Activated T-helper 1 cell treated with anti-CD3 and anti-CD28 coated beads, Interleukin-12 subunit alpha, Interleukin-12 subunit beta, Interleukin-2, Interleukin-4 antibody, amounts not matched to agents 30 ng/mL and 10 ng/mL and 1 ng/mL, durations not matched to agents 14 hours and 24 hours and 36 hours (primary cell): Measurements from ENCODE around the gene FBXW5. TPM values are rescaled to one million over a fixed set of nuclear protein-coding genes. Genes with fewer than 3 reads are reported as not detected.

Experiments used
- DNase-seq: peaks from one replicate; pipeline ENCODE4 v3.0.0; 2021; ENCODE audit warnings: low spot score
- H3K27ac Mint-ChIP-seq: one replicate; pipeline ENCODE4 v1.8.0; 2021; ENCODE audit warnings: mild to moderate bottlenecking, mixed read lengths
- H3K27me3 Mint-ChIP-seq: one replicate; pipeline ENCODE4 v1.8.0; 2022; ENCODE audit warnings: mild to moderate bottlenecking, moderate library complexity, mixed read lengths; ENCODE audit not compliant: insufficient read depth
- H3K36me3 Mint-ChIP-seq: one replicate; pipeline ENCODE4 v1.8.0; 2021; ENCODE audit warnings: low read depth, mixed read lengths
- H3K4me1 Mint-ChIP-seq: one replicate; pipeline ENCODE4 v1.8.0; 2021; ENCODE audit warnings: low read depth, mixed read lengths
- H3K4me3 Mint-ChIP-seq: one replicate; pipeline ENCODE4 v1.8.0; 2021; ENCODE audit warnings: mild to moderate bottlenecking, moderate library complexity, mixed read lengths
- H3K9me3 Mint-ChIP-seq: one replicate; pipeline ENCODE4 v1.8.0; 2021; ENCODE audit warnings: mixed read lengths
- intact Hi-C: fragments of 100-400 bp; cut with micrococcal nuclease; formaldehyde crosslinking; loops from one replicate; pipeline ENCODE4 v1.15.1; 2024
- total RNA-seq: library from RNA; stranded (reverse); gene quantifications from 2 replicates; pipeline ENCODE4 v1.2.3, GENCODE V29; 2022

Gene FBXW5
- total RNA-seq, 1 donor from 2014 or later, result 92.5 TPM

DNA sequence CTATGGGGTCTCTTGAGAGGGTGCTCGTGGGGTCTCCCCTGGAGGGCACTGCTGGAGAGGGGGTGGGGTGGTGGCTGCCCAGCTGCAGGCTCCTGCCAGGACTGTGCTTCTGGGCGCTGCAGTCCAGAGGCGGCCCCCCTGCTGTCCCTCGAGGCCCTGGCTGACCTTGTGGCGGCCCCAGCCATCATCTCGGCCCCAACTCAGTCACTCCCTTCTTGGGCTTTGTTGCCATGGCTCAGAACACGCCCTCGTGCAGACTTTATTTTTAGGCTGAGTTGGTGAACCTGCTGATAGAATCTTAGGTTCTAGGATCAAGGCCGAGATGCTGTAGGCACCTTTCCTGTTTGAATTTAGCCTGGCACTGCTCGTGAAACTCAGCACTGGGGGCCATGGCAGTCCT, 22.8 kb downstream of the FBXW5 start:
- intact Hi-C loops, result no loop called here
- no peak for DNase-seq
- no peak overlapping the region for H3K4me3 Mint-ChIP-seq
- no peaks in the 10 kb centered on the region for H3K9me3 Mint-ChIP-seq
- no peaks in the 10 kb centered on the region for H3K4me1 Mint-ChIP-seq
- no peaks in the 10 kb centered on the region for H3K27me3 Mint-ChIP-seq
- H3K27ac Mint-ChIP-seq, result peak overlapping the region; percentile 29
- peaks cover 38% of the 10 kb centered on the region for H3K36me3 Mint-ChIP-seq

GRCh38 chr9:136921307-136921706, 23.2 kb downstream of the FBXW5 start:
- Mint-ChIP-seq H3K27ac (no peak overlapping the region), H3K36me3 (peaks cover 39% of the 10 kb centered on the region), H3K27me3 (no peaks in the 10 kb centered on the region), H3K9me3 (no peaks in the 10 kb centered on the region), H3K4me1 (no peaks in the 10 kb centered on the region), H3K4me3 (no peak overlapping the region)
- intact Hi-C loops, result no loop called here
- DNase-seq, result no peak

GRCh38 chr9:136920734-136921231, 23.8 kb downstream of the FBXW5 start:
- Mint-ChIP-seq H3K9me3 (no peaks in the 10 kb centered on the region), H3K4me1 (no peaks in the 10 kb centered on the region), H3K27me3 (no peaks in the 10 kb centered on the region), H3K27ac (no peak overlapping the region), H3K4me3 (no peak overlapping the region), H3K36me3 (peaks cover 42% of the 10 kb centered on the region)
- DNase-seq, result no peak
- intact Hi-C loops, result no loop called here

DNA sequence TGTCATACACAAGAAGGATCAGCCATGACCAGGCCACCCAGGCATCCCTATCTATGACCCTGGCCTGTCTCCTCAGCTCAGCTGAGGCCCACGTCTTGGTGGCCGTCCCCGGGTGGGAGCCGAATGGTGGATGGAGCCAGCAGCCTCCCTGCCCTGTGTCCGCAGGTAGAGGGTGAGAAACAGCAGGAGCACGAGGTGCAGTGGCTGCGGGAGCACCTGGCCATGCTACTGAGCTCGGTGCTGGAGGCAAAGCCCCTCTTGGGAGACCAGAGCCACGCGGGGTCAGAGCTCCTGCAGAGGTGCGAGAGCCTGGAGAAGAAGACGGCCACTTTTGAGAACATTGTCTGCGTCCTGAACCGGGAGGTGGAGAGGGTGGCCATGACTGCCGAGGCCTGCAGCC, 24.5 kb downstream of the FBXW5 start:
- Mint-ChIP-seq H3K4me1 (no peaks in the 10 kb centered on the region), H3K27ac (no peak overlapping the region), H3K4me3 (no peak overlapping the region), H3K9me3 (no peaks in the 10 kb centered on the region), H3K27me3 (no peaks in the 10 kb centered on the region), H3K36me3 (peaks cover 42% of the 10 kb centered on the region)
- no peak for DNase-seq
- intact Hi-C loops, result no loop called here

DNA sequence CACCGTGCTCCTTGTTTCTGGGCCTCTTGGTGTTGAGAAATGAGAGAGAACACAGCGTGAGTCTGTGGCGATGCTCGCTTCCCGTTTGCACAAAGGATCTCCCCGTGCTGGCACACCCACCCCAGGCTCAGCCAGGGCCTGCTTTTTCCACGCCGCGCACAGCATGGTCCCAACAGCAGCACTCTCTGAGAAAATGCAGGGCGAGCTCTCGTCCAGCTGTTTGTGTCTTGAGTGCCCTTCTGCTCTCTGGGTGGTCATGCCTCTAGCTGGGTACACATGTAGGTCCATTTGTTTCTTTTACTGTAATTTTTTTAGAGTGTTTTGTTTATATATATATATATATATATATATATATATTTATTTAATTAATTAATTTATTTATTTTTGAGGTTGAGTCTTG, 26.6 kb downstream of the FBXW5 start:
- Mint-ChIP-seq H3K4me3 (no peak overlapping the region), H3K4me1 (no peaks in the 10 kb centered on the region), H3K27me3 (no peaks in the 10 kb centered on the region), H3K9me3 (no peaks in the 10 kb centered on the region), H3K27ac (no peak overlapping the region), H3K36me3 (peaks cover 46% of the 10 kb centered on the region)
- intact Hi-C loops, result no loop called here
- DNase-seq, result no peak

DNA sequence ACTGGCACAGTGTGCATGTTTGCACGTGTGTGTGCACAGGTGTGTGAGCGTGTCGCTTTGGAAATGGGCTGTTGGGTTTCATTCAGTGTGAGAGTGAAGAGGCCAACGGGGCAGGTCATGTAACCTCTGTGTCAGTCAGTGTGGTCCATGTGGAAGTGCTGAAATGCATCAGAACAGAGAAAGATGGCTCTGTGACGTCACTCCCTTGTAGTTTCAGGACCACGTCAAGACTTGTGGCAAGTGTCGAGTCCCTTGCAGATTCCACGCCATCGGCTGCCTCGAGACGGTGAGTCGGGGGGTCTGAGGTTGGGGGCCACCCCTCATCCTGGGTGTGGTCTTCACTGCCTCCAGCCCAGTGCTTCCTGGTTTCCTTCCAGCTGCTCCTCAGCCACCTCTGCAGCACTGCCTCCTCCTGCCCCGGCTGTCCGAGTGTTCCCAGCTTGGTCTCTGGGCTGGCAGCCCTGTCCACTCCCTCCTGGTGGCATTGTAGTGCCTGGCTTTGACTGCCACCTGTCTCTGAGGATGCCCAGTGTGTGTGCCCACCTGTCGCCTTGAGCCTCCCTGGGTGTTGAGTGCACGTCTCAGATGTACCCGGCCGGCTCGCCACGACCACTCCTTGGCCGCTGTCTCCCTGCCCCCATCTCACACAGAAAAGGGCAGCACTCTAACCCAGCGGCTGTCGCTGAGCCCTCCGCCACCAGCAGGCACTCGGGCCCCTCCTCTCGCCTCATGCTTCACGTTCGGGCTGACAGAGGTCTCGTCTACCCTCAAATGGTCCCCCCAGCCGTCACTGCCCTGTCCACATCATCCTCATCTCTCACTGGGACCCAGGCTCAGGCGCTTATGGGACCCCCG, 28.0 kb downstream of the FBXW5 start:
- intact Hi-C loops, result no loop called here
- no peak for DNase-seq
- no peaks in the 10 kb centered on the region for H3K27me3 Mint-ChIP-seq
- H3K4me3 Mint-ChIP-seq, result no peak overlapping the region
- no peak overlapping the region for H3K27ac Mint-ChIP-seq
- H3K36me3 Mint-ChIP-seq, result peaks cover 40% of the 10 kb centered on the region
- no peaks in the 10 kb centered on the region for H3K9me3 Mint-ChIP-seq
- no peaks in the 10 kb centered on the region for H3K4me1 Mint-ChIP-seq

- no peak overlapping the region for H3K4me3 Mint-ChIP-seq
- H3K36me3 Mint-ChIP-seq, result peaks cover 41% of the 10 kb centered on the region
- no peak for DNase-seq
- H3K9me3 Mint-ChIP-seq, result no peaks in the 10 kb centered on the region
- intact Hi-C loops, result no loop called here
- H3K4me1 Mint-ChIP-seq, result no peaks in the 10 kb centered on the region
- H3K27ac Mint-ChIP-seq, result no peak overlapping the region
- no peaks in the 10 kb centered on the region for H3K27me3 Mint-ChIP-seq
These were observed 28.8 kb downstream of the FBXW5 start for GRCh38 chr9:136915632-136916329.

DNA sequence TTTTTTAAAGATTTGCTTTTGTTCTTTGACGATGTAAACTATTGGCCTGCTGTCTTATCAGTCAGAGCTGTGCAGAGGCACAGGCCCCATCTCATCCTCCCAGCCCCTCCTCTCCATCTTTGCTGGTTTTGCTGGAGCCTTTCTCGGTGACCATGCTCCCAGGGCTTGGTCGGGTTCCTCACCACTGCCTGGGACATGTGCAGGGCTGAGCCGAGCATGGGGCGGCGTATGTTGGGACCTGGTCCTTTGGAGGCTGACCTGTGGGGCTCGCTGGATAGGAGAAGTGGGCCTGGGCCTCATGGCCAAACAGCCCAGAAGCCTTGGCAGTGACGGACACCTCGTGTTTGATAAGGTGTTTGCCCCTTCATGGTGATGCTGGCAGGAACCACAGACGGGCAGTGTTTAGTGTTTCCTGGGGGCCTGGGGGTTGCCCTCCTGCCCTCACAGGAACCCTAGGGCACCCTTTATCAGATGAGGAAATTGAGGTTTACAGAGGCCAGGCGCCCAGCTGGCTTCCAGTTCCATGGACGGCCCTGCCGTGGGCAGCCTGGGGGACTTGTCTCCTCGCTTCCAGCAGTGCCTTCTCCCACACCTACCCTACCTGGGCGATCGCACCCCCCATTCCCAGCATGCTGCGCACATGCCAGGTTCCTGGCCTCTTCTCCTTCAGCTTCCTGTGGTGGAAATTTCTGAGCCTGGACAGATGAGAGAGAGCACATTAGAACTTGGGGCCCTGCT, 30.7 kb downstream of the FBXW5 start:
- Mint-ChIP-seq H3K9me3 (no peaks in the 10 kb centered on the region), H3K27ac (no peak overlapping the region), H3K27me3 (no peaks in the 10 kb centered on the region), H3K36me3 (peaks cover 38% of the 10 kb centered on the region), H3K4me3 (no peak overlapping the region), H3K4me1 (no peaks in the 10 kb centered on the region)
- intact Hi-C loops, result no loop called here
- no peak for DNase-seq

GRCh38 chr9:136910901-136911245, 33.7 kb downstream of the FBXW5 start:
- peak overlapping the region; percentile 34 for H3K27ac Mint-ChIP-seq
- no peak overlapping the region for H3K4me3 Mint-ChIP-seq
- H3K4me1 Mint-ChIP-seq, result peaks cover 4% of the 10 kb centered on the region
- peaks cover 34% of the 10 kb centered on the region for H3K36me3 Mint-ChIP-seq
- H3K9me3 Mint-ChIP-seq, result no peaks in the 10 kb centered on the region
- no peaks in the 10 kb centered on the region for H3K27me3 Mint-ChIP-seq
- intact Hi-C loops, result no loop called here
- no peak for DNase-seq

DNA sequence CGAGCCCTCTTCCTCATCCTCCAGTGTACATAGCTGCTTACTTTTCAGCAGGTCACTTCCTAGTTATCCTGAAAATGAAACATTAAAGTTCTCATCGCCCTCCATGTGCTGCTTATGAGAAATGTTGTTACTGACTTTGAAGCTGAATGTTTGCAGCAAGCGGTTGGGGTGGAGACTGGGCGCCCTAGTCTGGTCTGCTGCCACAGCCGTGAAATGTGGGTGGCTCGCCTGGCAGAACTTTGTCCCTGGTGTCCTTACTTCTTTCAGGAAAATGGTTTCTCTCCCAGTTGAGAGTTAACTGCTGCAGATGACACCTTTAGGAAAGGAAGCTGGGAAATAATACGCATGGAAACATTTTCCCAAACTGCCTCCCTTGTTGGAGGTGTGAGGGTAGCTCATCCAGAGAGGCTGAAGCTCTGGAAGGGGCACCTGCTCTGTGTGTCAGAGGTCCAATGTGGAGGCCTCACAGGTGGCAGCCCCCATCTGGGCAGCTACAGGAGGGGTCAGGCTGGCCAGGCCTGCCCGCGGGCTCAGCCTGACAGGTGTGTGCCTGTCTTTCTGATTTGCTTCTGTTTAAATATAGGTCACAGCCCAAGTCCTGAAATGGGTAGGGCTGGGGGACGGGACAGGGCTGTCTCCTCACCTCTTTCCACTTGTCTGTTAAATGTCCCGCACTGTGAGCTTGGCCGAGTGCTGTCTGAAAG, 34.2 kb downstream of the FBXW5 start:
- Mint-ChIP-seq H3K36me3 (peaks cover 37% of the 10 kb centered on the region), H3K9me3 (no peaks in the 10 kb centered on the region), H3K4me1 (peaks cover 8% of the 10 kb centered on the region), H3K27ac (peak overlapping the region; percentile 34), H3K27me3 (no peaks in the 10 kb centered on the region), H3K4me3 (no peak overlapping the region)
- no peak for DNase-seq
- intact Hi-C loops, result no loop called here

DNA sequence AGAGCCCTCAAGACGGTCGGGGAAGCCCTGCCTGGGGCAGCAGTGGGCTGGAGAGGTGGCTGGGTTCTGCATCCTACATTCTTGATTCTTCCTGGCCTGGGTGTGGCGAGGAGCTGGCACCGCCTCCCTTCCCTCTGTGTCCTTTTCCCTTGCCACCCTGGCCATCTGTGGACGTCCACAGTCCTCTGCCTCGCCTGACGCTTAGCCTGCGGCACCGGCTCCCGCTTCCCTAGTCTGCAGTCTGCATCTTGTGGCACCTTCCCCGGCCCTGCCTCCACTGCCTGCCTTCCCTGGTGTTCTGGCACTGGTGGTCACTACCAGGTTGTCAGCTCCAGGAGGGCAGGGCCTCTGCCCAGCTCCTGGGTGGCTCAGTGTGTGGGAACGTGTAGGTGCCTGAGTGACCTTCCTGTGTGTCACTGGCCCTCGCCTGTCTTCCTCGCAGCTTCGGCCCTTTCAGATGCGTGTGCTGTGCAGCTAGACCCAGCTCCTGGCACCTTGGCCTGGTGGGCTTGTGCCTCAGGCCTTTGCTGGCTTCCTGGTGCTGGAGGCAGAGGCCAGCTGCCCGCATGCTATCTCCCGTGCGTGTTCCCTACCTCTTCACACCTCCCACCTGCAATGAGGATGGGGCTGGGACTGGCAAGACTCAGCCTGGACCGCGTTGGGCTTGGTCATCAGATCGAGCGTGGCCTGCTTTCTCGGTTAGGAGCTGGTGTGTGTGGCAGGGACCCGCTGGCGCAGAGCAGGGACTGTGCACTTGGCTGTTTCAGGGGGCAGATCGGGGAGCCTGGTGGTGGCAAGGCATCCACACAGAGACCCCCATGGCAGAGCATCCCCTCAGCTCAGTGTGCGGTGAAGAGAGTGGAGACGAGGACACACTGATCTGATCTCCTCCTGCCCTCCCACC, 37.3 kb downstream of the FBXW5 start:
- intact Hi-C loops, result no loop called here
- Mint-ChIP-seq H3K27ac (peak overlapping the region; percentile 72), H3K36me3 (peaks cover 40% of the 10 kb centered on the region)

DNA sequence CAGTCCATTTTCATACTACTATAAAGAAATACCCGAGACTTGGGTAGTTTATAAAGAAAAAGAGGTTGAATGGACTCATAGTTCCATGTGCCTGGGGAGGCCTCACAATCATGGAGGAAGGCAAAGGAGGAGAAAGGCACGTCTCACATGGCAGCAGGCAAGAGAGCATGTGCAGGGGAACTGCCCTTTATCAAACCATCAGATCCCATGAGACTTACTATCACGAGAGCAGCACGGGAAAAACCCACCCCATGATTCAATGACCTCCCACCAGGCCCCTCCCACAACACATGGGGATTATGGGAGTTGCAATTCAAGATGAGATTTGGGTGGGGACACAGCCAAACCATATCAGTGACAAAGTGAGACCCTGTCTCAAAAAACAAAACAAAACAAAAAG, 38.3 kb downstream of the FBXW5 start:
- no peaks in the 10 kb centered on the region for H3K27me3 Mint-ChIP-seq
- H3K4me1 Mint-ChIP-seq, result peaks cover 36% of the 10 kb centered on the region
- H3K4me3 Mint-ChIP-seq, result no peak overlapping the region
- no peaks in the 10 kb centered on the region for H3K9me3 Mint-ChIP-seq
- peaks cover 47% of the 10 kb centered on the region for H3K36me3 Mint-ChIP-seq
- intact Hi-C loops, result no loop called here
- H3K27ac Mint-ChIP-seq, result peak overlapping the region; percentile 70
- DNase-seq, result no peak

More for the DNA sequence above, 37.3 kb downstream of the FBXW5 start:
- Mint-ChIP-seq H3K4me1 (peaks cover 26% of the 10 kb centered on the region), H3K4me3 (no peak overlapping the region), H3K27me3 (no peaks in the 10 kb centered on the region), H3K9me3 (no peaks in the 10 kb centered on the region)
- DNase-seq, result no peak
